HG02884 (cell line): Measurements from ENCODE around the gene HMGCS2.

ENCODE experiments used
- ATAC-seq: cut with Tn5 transposase; IDR thresholded peaks from one replicate; pipeline ENCODE4 v1.9.1; 2021; ENCODE audit warnings: mild to moderate bottlenecking, moderate library complexity; ENCODE audit not compliant: unreplicated experiment

HMGCS2 gene

DNA sequence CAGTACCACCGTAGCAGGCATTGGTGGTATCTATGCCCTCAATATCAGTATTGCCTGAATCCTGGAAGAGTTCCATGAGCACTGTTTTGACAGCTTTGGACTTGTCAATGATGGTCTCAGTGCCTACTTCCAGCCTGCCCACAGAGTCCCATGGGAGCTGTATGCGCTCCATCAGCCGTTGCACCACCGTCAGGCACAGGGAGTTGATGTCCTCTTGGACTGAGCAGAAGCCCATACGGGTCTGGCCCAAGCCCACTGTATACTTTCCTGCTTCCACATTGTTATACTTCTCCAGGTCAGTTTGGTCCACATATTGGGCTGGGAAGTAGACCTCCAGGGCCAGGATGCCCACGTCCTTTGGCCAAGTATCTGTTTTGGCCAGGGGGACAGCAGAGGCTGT lies 4.5 kb downstream of the HMGCS2 start:
- no peak for ATAC-seq

DNA sequence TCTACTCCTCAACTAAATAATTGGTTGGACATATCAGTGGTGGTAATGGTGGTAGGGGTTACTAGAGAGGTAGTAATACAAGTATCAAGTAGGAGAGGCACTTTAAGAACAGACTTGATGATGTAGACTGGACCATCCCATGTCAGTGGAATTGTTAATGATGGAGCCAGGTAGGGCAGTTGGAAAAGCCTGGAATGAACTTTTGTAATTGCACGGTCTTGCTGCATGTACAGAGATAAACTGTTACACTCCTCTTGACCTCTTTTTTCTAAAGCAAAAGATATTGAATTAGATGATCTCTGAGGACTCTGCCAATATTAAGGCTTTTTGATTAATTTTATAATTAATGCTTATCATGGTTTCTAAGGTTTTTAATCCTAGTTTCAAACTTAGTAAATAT lies 5.8 kb downstream of the HMGCS2 start:
- ATAC-seq = no peak

DNA sequence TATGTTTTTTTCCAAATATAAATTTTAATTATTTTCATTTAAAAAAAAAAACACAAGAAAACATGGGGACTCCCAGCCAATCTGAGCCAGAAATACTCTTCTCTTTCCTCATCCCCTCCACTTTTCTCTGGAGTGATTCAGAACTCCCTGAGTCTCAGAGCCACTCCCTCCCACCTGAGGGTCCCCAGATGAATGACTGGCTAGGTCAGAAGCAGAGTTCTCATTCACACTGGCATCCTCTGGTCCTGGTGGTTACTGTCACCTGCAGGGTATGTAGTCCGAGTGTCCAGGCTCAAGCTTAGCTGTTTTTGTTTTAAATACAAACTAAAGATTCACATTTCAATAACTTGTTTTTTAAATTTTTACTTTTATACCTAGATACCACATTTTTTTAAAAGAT lies 6.3 kb downstream of the HMGCS2 start:
- ATAC-seq = no peak

DNA sequence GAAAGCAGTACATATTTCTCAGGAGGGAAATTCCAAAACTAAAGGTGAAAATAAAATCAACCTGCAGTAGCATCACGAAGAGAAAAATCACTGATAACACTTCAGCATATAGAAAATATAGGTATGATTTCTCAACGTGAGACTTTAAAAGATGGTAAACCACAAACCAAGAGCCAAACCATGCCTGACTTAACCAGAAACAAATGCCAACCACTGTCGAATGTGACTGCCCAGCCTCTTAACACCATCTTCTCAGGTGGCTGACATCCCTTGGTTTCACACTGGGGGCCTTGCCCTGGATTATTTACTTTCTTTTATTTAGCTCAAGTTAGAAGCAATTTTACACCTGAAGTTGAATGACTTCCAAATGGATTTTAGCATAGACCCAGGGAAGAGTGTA lies 10.1 kb downstream of the HMGCS2 start:
- ATAC-seq = no peak

DNA sequence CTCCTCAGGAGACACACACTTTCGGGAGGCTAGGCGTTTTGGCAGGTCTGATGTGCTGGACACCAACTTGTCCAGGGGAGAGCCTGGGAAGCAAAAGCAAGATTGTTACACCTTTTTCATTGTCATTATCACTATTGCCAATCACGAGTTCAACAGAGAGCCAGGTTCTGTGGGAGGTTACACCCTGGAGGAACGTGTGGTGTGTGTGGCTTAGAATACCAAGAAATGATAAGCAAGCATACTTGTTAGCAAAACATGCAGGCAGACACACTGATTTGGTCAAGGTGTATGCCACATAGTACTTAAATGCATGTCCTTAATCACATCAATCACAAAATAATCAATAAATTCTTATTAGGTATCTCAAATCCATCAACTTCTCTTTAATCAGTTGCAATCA lies 16.1 kb downstream of the HMGCS2 start:
- ATAC-seq = no peak

DNA sequence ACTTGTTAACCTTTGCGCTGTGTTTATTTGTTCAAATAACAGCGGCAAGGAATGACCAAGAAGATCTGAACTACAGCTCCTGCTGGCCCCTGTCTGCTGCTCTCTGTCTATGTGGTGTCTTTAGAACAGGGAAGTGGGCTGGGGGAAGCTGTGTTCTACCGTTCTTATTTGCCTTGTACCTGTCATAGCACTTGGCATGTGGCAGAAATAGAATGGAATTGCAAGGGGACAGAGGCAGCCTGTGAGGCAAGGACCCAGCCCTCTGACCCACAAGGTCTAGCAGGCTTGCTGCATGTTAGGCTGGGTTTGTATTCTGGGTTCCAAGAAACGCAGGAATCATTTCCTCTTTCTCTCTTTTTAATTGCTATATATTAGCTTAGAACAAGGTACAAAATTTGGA lies 20.7 kb downstream of the HMGCS2 start:
- ATAC-seq = no peak

DNA sequence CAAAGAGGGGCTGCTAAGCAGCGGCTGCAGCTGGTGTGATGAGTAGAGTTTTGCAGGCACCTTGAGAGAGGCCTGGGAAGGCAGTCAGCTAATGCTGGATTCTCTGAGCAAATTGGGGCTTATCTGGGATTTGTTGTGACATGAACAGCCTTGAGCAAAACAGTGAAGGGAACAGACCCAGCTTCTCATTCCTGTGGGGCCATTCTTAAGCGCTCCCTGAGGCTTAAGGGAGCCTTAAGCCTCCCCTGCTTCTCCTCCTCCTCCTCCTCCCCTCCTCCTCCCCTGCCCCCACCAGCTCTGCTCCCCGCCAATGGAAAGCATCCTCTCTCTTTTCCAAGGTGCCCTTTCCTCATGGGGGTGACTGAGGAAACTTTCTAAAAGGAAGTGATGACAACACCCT lies 21.3 kb downstream of the HMGCS2 start:
- ATAC-seq = no peak

DNA sequence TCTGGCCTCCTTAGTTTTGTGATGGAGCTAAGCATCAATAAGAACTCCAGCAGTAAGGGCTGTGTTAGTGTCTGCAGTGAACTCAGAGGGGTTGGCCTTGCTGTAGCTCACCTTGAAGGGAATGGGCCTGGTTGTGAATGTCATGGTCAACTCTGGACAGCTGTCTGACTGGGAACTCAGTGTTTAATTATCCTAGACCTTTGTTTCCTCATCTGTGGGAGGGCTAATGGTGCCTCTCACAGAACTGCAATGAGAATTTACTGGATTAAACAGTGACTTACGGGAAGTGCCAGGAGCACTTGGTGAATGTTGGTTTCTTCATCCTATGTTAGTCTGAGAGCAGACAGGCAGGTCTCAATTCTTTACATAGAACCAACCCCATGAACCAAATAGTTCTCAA lies 23.7 kb downstream of the HMGCS2 start:
- ATAC-seq = no peak

DNA sequence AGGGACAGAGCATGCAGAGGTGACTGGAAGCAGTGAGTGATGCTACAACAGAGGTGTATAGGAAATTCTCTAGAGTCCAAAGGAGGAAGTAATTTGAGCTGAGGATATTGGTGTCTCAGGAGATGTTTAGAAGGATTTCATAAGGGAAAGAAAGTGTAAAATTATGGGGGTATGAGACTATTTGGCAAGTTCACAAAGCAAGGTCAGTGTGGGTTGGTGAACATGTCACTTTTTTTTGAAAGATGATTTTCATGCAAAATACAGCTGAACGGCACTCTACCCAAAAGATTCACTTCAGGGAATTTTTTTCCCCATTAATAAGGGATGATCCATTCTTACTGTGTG lies 24.1 kb downstream of the HMGCS2 start:
- no peak for ATAC-seq

DNA sequence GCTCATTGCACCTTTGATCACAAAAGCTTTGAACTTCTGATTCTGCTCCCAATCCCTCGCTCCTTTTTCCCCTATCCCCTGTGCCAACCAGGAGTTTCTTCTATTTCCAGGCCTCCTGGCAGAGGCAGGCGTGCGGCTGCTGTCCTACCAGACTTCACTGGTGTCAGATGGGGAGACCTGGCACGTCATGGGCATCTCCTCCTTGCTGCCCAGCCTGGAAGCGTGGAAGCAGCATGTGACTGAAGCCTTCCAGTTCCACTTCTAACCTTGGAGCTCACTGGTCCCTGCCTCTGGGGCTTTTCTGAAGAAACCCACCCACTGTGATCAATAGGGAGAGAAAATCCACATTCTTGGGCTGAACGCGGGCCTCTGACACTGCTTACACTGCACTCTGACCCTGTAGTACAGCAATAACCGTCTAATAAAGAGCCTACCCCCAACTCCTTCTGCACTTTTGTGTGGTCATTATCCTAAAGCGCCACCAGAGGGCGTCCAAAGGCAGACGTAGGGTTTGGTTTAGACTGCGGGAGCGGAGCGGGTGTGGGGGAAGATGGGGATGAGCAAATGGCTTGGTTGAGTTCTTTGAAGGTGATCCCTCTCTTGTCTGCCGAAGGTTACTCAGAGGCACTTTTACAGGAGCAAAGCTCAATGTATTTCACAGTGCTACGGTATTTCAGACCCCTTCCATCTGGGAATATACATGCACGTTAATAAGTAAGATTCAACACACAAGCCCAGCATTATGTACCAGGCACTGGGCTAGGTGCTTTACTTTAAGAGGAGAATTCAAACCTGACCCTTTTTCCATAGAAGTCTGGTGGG lies 24.7 kb downstream of the HMGCS2 start:
- ATAC-seq = peak; percentile 76

DNA sequence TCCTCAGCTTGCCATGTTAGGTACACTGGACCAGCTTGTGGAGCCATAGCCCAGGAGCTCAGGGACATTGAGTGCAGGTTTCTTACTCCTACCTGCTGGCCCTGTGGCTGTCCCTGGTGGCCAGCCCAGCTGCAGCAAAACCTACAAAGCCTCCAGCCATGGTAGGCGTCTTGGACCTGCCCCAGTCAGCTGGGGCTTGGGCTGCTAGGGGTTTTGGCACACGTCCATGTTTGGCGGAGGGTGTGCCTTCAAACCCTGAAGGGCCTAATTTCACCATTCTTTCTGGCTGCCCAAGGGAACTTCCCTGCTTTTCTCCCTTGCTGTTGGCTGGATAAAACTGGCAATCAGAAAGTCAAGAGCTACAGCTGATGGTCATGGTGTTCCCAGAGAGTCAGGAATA lies 25.4 kb downstream of the HMGCS2 start:
- no peak for ATAC-seq

DNA sequence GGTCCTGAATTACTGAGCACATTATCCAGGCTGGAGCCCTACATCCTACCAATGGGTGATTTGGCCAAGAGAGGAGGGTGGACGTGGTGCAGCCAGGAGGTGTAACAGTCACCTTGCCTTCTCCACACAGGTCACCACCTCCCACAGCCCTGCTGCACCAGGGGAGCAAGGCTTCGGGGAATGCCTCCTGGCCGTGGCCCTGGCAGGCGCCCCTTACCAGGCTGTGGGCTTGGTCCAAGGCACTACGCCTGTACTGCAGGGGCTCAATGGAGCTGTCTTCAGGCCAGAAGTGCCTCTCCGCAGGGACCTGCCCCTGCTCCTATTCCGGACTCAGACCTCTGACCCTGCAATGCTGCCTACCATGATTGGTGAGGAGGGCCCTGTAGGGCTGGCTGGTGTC lies 26.0 kb downstream of the HMGCS2 start:
- no peak for ATAC-seq

DNA sequence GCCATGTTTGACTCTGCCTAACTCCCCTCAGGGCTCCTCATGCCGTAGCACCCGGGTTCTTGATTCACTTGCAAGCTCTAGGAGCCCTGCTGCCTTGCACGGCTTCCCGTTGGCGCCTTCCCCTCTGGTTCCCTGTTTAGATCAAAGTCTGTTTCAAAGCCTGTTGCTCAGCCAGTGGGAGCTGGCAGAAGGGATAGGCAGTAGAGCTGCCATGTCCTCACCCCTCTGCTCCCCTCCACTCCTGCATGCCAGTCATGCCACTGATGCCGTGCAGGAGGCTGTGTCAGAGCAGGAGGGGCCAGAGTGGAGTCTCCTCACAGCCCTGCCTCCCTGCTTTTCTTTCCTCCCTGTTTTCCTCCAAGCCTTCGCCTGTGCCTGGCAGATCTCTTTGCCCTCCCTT lies 26.5 kb downstream of the HMGCS2 start:
- ATAC-seq = no peak

DNA sequence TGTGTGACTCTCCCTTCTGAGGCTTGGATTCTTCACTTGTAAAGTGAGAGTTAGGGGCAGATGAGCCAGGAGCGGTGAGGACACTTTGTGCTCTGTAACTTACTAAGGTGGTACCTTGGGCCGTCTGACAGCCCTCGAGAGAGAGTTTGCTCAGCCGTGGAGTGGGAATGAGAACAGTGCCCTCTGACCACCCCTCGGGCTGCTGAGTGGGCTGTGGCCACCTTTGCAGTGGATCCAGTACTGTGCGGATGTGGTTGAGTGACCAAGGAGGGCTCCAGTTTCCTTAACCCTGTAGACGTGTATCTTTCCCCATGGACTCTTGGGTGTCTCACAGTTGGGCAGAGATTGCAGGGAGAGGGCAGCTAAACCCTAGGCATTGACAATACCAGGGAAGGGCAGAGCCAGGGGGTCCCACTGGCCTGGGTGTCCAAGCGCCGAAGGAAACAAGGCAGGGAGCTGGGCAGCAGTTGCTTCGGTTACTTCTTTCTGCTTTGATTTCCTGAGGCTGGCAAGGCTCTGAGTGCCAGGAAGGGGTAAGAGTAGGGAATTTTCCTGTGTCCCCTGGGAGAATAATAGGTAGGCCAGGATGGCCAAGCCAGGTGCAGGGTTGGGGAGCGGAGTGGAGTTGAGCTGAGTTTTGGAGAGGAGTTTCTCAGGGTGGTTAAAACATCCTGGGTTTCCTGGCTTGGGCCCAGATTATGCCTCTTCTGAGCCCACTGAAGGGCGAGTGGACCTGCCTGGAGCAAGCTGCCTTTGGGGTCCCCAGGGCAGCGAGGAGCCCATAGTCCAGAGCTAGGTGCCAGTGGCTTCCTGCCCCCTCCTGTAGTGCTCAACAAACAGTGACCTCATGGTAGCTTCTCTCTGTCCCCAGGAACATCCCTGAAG lies 27.6 kb downstream of the HMGCS2 start:
- ATAC-seq = no peak

DNA sequence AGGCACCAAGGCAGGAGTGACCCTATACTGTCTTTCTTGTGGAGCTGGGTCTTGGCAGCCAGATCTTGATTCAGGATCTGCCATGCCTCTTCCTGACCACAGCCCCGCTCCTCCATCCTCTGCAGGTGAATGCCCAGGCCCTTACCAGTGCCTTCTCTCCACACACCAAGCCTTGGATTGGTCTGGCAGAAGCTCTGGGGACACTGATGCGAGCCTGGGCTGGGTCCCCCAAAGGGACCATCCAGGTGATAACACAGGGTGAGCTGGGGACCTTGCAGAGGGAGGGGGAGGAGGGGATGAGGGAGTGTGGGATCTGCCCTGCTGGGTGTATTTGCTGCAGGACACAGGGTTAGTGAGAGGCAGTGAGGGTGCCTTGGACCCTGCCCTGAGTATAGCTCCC lies 28.4 kb downstream of the HMGCS2 start:
- ATAC-seq = no peak

DNA sequence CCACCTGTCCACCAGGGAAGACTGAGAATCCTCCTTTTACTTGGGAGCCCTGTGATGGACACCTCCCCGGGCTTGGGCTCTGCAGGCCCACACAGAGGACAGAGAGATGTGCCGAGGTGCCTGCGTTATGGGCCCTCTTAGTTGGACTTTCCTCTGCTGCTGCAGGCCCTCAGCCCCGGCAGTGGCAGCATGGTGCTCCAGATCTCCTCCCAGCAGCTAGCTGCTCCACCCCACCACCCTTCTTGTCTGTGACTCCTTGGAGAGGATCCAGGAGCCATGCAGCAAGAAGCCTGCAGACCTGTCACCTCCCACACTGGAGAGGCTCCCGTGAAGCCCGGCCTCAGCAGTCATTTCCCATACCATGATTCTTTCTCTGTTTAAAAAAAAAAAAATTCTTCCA lies 29.6 kb downstream of the HMGCS2 start:
- no peak for ATAC-seq

DNA sequence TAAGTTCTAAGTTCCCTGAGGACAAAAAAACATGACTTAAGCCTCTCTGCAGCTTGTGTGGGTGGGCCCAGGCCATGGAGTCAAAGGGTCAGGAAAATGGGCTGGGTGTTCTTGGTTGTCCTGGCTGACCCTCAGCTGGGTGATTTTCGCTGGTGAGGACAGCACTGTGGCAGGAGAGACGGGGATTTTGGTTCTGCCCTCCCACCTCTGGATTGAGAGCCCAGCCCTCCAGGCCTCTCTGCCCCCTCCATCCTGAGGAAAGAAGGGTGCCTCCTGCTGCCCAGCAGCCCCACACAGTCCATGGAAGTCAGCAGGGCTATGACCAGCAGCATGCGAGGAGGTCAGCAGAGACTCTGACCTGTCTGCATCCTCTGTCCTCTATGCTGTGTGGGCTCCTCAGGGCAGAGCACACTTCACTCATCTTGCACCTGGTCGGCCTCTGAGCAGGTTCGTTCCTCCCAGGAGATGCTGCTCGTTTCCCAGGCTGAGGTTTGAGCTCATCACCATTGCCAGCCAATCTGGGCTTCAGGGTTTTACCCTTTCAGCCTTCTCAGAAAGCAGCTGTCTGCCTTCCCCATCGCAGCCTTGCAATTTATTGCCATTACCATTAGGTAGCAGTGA lies 30.5 kb downstream of the HMGCS2 start:
- no peak for ATAC-seq

DNA sequence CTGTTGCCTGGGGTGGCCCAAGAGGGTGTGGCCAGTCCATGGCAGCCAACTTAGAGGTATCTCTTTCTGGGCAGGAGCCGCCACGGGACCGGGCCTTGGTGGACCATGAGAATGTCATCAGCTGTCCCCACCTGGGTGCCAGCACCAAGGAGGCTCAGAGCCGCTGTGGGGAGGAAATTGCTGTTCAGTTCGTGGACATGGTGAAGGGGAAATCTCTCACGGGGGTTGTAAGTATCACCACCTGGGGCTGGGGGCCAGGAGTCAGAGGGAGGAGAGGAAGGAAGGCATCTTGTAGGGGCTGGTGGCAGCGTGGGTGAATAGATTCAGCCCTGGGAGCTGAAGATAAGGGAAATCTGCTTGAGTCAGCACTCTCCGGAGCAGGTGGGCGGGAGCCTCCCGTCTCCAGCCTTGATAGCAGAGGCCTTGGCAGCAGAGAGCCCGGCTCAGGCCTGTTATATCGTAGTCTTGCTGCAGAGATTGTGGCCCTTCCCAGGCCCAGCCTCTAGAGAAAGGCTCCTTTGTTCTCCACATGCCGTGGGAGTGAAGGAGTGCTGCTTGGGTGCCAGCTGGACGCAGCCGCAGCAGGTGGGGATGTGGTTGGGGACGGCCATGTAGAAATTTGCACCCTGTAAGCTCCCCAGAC lies 31.5 kb downstream of the HMGCS2 start:
- ATAC-seq = no peak

DNA sequence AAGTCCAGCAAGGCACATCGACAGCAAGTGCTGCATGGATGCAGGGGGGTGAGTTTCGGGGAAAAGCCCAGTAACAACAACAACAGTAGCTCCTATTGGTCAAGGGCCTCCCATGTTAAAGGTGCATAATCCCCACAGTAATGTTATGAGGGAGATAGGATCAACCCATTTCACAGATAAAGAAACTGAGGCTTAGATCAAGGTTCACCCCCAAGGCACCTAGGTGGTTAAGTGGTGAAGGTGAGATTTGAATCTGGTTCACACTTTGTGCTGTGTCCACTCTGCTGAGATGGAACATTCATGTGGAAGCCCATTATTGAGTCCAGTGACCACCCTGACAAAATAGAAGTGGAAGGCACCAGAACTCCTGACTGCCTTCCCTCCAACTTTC lies 32.1 kb downstream of the HMGCS2 start:
- no peak for ATAC-seq

DNA sequence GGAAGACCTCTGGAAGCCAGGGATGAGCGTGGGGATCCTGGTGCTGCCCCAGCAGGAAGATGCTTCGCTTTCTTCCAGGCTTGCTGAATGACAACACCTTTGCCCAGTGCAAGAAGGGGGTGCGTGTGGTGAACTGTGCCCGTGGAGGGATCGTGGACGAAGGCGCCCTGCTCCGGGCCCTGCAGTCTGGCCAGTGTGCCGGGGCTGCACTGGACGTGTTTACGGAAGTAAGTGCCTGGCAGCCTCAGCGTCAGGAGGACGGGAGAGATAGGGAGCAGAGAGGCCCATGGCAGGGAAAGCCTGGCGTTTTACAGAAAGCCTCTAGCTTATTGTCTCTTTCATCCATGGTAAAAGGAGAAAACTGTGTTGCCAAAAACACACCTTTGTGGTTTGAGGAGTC lies 33.5 kb downstream of the HMGCS2 start:
- ATAC-seq = no peak

DNA sequence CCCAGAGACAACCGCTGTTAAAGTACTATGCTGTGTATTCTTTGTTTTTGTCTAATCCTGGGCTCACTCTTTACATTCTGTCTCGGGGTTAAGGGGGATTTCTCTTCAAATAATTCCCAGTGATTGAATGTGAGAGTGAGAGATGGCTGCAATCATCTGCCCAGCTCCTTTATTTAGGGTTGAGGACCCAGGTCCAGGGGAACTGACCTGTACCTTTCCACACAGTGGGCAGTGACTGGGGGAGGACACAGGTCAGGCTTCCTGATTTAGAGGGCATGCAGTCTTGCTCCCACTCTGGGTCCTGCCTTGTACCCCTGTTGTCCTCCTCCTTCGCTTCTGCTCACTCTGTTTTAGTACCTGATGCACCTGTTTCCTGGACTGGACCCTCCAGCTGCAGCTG lies 35.0 kb downstream of the HMGCS2 start:
- no peak for ATAC-seq
